Endodermal cell (in vitro differentiated cells): ENCODE measurements around the gene CELF4. TPM values are rescaled to one million over a fixed set of nuclear protein-coding genes. Genes with fewer than 3 reads are reported as not detected.
A peak's percentile ranks its signal among the peaks of the same experiment; 100 is the strongest.

ENCODE experiments used
- DNase-seq: peaks from one replicate; pipeline ENCODE4 v3.0.0-alpha.2; 2017
- H3K27ac ChIP-seq: 2 replicates; pipeline ENCODE4 v1.5.1; 2013; ENCODE audit warnings: mild to moderate bottlenecking, low read depth, low read length, moderate library complexity
- H3K27me3 ChIP-seq: 2 replicates; pipeline ENCODE4 v1.6.1; 2013; ENCODE audit warnings: mild to moderate bottlenecking, low read length, moderate library complexity; ENCODE audit not compliant: insufficient read depth, control insufficient read depth, poor library complexity, severe bottlenecking
- H3K36me3 ChIP-seq: 2 replicates; pipeline ENCODE4 v1.7.0; 2013; ENCODE audit warnings: mild to moderate bottlenecking, low read length, moderate library complexity; ENCODE audit not compliant: control insufficient read depth, insufficient read depth
- H3K4me1 ChIP-seq: one replicate; pipeline ENCODE4 v1.7.0; 2013; ENCODE audit warnings: low read length; ENCODE audit not compliant: control insufficient read depth, insufficient read depth
- H3K4me3 ChIP-seq: 2 replicates; pipeline ENCODE4 v1.5.1; 2013; ENCODE audit warnings: mild to moderate bottlenecking, low read length, moderate library complexity
- H3K9ac ChIP-seq: 2 replicates; pipeline ENCODE4 v1.6.1; 2013; ENCODE audit warnings: mild to moderate bottlenecking, low read length, moderate library complexity; ENCODE audit not compliant: poor library complexity, severe bottlenecking; ENCODE audit errors: extremely low read depth
- H3K9me3 ChIP-seq: 2 replicates; pipeline ENCODE4 v1.6.1; 2013; ENCODE audit warnings: mild to moderate bottlenecking, low read length, moderate library complexity; ENCODE audit not compliant: control insufficient read depth
- H3K27ac Mint-ChIP-seq: 2 replicates; pipeline ENCODE4 v1.8.0; 2020; ENCODE audit warnings: mixed read lengths
- H3K27me3 Mint-ChIP-seq: 2 replicates; pipeline ENCODE4 v1.8.0; 2021; ENCODE audit warnings: mild to moderate bottlenecking, mixed read lengths; ENCODE audit not compliant: insufficient read depth
- H3K36me3 Mint-ChIP-seq: 2 replicates; pipeline ENCODE4 v1.8.0; 2020; ENCODE audit warnings: low read depth, mixed read lengths
- H3K4me1 Mint-ChIP-seq: 2 replicates; pipeline ENCODE4 v1.8.0; 2020; ENCODE audit warnings: mixed read lengths
- H3K4me3 Mint-ChIP-seq: 2 replicates; pipeline ENCODE4 v1.8.0; 2020; ENCODE audit warnings: mild to moderate bottlenecking, moderate library complexity, mixed read lengths
- H3K9me3 Mint-ChIP-seq: 2 replicates; pipeline ENCODE4 v1.8.0; 2020; ENCODE audit warnings: mild to moderate bottlenecking, mixed read lengths
- WGBS, 2 experiments: methylation state at CpG; one replicate each; pipeline versions ENCODE4 v1.1.5 to v1.1.7; 2013; ENCODE audit warnings: missing lambda C conversion rate in 2 of 2, mixed read lengths in 1 of 2; ENCODE audit not compliant: insufficient coverage in 1 of 2, insufficient read length in 1 of 2; 5-methylcytosine and 5-hydroxymethylcytosine counted together
- total RNA-seq, 2 donors: library from RNA; stranded (reverse); fragmentation: NEBNext Ultra II Directional in 1 of 2; extraction: Animal tissue kit (Norgen Biotek cat#: 25700) in 1 of 2; gene quantifications; 2 replicates in 1 of 2; 3 replicates in 1 of 2; pipeline ENCODE4 v1.2.1, GENCODE V29; 2021
- TF ChIP-seq, protein P1 (sequence below): fragments of 200-600 bp; sonication (generic); conservative IDR thresholded peaks from 2 replicates; pipeline ENCODE4 v1.5.0; 2021; ENCODE audit warnings: antibody characterized with exemption, mild to moderate bottlenecking

The CELF4 gene
- total RNA-seq, 2 donors from 2014 or later: 5.7 to 6.7 TPM

DNA sequence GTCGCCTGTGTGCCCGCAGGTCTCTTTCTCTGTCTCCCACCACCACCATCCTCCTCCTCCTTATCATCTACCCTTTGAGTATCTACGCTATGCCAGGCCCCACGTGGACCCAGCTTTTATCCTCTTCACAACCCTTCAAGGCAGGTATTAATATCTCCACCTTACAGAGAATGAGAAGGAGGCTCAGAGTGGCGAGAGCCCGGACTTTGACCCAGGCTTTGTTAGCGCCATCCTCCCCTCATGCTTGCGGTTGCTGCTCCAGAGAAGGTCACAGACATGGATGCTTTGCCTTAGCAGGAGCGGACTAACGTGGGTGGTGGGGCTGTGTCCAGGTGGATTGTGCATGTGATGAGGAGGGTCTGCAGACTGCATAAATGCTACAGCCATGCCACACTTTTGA, 119.8 kb downstream of the CELF4 start:
- Mint-ChIP-seq H3K27ac (no peak overlapping the region), H3K9me3 (no peaks in the 10 kb centered on the region), H3K4me1 (peaks cover 27% of the 10 kb centered on the region), H3K4me3 (no peak overlapping the region), H3K27me3 (no peaks in the 10 kb centered on the region), H3K36me3 (no peaks in the 10 kb centered on the region)
- H3K4me3 ChIP-seq: no peak overlapping the region
- no peaks in the 10 kb centered on the region for H3K4me1 ChIP-seq
- H3K36me3 ChIP-seq: no peaks in the 10 kb centered on the region
- no peaks in the 10 kb centered on the region for H3K27me3 ChIP-seq
- no peaks in the 10 kb centered on the region for H3K9me3 ChIP-seq
- TF ChIP-seq, protein P1, sequence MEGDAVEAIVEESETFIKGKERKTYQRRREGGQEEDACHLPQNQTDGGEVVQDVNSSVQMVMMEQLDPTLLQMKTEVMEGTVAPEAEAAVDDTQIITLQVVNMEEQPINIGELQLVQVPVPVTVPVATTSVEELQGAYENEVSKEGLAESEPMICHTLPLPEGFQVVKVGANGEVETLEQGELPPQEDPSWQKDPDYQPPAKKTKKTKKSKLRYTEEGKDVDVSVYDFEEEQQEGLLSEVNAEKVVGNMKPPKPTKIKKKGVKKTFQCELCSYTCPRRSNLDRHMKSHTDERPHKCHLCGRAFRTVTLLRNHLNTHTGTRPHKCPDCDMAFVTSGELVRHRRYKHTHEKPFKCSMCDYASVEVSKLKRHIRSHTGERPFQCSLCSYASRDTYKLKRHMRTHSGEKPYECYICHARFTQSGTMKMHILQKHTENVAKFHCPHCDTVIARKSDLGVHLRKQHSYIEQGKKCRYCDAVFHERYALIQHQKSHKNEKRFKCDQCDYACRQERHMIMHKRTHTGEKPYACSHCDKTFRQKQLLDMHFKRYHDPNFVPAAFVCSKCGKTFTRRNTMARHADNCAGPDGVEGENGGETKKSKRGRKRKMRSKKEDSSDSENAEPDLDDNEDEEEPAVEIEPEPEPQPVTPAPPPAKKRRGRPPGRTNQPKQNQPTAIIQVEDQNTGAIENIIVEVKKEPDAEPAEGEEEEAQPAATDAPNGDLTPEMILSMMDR: no peak
- H3K27ac ChIP-seq: no peak overlapping the region
- 86 to 93% methylated on average over 6 to 10 of the region's 10 CpGs for WGBS, 2 experiments
- no peak overlapping the region for H3K9ac ChIP-seq
- DNase-seq: no peak

GRCh38 chr18:37445368-37445767, 120.2 kb downstream of the CELF4 start:
- Mint-ChIP-seq H3K4me3 (no peak overlapping the region), H3K27me3 (no peaks in the 10 kb centered on the region), H3K4me1 (peaks cover 25% of the 10 kb centered on the region), H3K9me3 (no peaks in the 10 kb centered on the region), H3K27ac (peak overlapping the region; percentile 36), H3K36me3 (no peaks in the 10 kb centered on the region)
- no peak overlapping the region for H3K9ac ChIP-seq
- 47 to 63% methylated on average over 2 to 7 of the region's 7 CpGs for WGBS, 2 experiments
- no peak overlapping the region for H3K4me3 ChIP-seq
- TF ChIP-seq, protein P1: no peak
- no peaks in the 10 kb centered on the region for H3K36me3 ChIP-seq
- no peaks in the 10 kb centered on the region for H3K27me3 ChIP-seq
- peak overlapping the region; percentile 72 for H3K27ac ChIP-seq
- no peaks in the 10 kb centered on the region for H3K4me1 ChIP-seq
- peak; percentile 59 for DNase-seq
- no peaks in the 10 kb centered on the region for H3K9me3 ChIP-seq

- no peak overlapping the region for H3K27ac ChIP-seq
- 85 to 88% methylated on average over 9 to 12 of the region's 12 CpGs for WGBS, 2 experiments
- no peaks in the 10 kb centered on the region for H3K36me3 ChIP-seq
- TF ChIP-seq, protein P1: no peak
- no peaks in the 10 kb centered on the region for H3K9me3 ChIP-seq
- no peak overlapping the region for H3K4me3 Mint-ChIP-seq
- H3K36me3 Mint-ChIP-seq: no peaks in the 10 kb centered on the region
- H3K4me1 ChIP-seq: no peaks in the 10 kb centered on the region
- no peaks in the 10 kb centered on the region for H3K27me3 ChIP-seq
- no peak overlapping the region for H3K27ac Mint-ChIP-seq
- H3K9me3 Mint-ChIP-seq: no peaks in the 10 kb centered on the region
- no peak overlapping the region for H3K9ac ChIP-seq
- H3K4me1 Mint-ChIP-seq: peaks cover 25% of the 10 kb centered on the region
- no peak for DNase-seq
- no peak overlapping the region for H3K4me3 ChIP-seq
- no peaks in the 10 kb centered on the region for H3K27me3 Mint-ChIP-seq
Measured at GRCh38 chr18:37443325-37444055, 122.1 kb downstream of the CELF4 start.
